H1 (cell line): ENCODE data around the gene CHAD. TPM values are rescaled to one million over a fixed set of nuclear protein-coding genes. Genes with fewer than 3 reads are reported as not detected.

ENCODE experiments used
- CTCF ChIA-PET: fragments of 300-600 bp; sonication (Branson Sonifier 250); formaldehyde crosslinking; loops from one replicate; lab custom pipeline; 2021; ENCODE audit not compliant: partially characterized antibody; lab: Charles Lee
- POLR2A ChIA-PET: fragments of 300-600 bp; sonication (Branson Sonifier 250); formaldehyde crosslinking; loops from one replicate; lab custom pipeline; 2021; ENCODE audit warnings: inconsistent platforms; ENCODE audit not compliant: partially characterized antibody; lab: Charles Lee
- DNase-seq, 2 experiments: peaks; one replicate each; pipeline versions ENCODE4 v3.0.0 to v3.0.0-alpha.2; 2010 to 2022; ENCODE audit warnings: low spot score in 2 of 2, low read depth in 1 of 2, mixed read lengths in 1 of 2
- FAIRE-seq: peaks from 2 replicates; lab custom pipeline; 2011; peaks lifted over from hg19 to GRCh38; lab: Jason Lieb, UNC
- H2AFZ ChIP-seq: 2 replicates; pipeline ENCODE4 v1.8.1; 2012; ENCODE audit warnings: low read length, inconsistent platforms
- H2AK5ac ChIP-seq: 2 replicates; pipeline ENCODE4 v1.6.1; 2013; ENCODE audit warnings: low read depth, low read length
- H2BK120ac ChIP-seq: replicated peaks from 2 replicates; pipeline ENCODE3; 2013; ENCODE audit warnings: low read depth, low read length, inconsistent platforms
- H2BK12ac ChIP-seq: 2 replicates; pipeline ENCODE4 v1.6.1; 2013; ENCODE audit warnings: low read depth, low read length
- H2BK15ac ChIP-seq: 2 replicates; pipeline ENCODE4 v1.6.1; 2013; ENCODE audit warnings: low read length
- H2BK20ac ChIP-seq: 2 replicates; pipeline ENCODE4 v1.6.1; 2013; ENCODE audit warnings: low read length
- H2BK5ac ChIP-seq: 2 replicates; pipeline ENCODE4 v1.6.1; 2013; ENCODE audit warnings: low read depth, low read length
- H3K14ac ChIP-seq: 2 replicates; pipeline ENCODE4 v1.6.1; 2013; ENCODE audit warnings: inconsistent platforms; ENCODE audit not compliant: insufficient read length
- H3K18ac ChIP-seq: 2 replicates; pipeline ENCODE4 v1.6.1; 2013; ENCODE audit warnings: low read length; ENCODE audit errors: extremely low read depth
- H3K23ac ChIP-seq: 2 replicates; pipeline ENCODE4 v1.6.1; 2013; ENCODE audit warnings: inconsistent platforms; ENCODE audit not compliant: insufficient read length
- H3K23me2 ChIP-seq: 2 replicates; pipeline ENCODE4 v1.6.1; 2013; ENCODE audit warnings: low read depth, low read length
- H3K27ac ChIP-seq: 2 replicates; pipeline ENCODE4 v1.6.1; 2011; ENCODE audit warnings: low read depth, low read length, inconsistent platforms
- H3K27me3 ChIP-seq, 4 experiments: replicated peaks in 1 of 4; 1 replicate in 1 of 4; 2 replicates in 3 of 4; pipeline versions ENCODE4 v1.6.1 to v1.8.1; 2011 to 2013; ENCODE audit warnings: low read length in 3 of 4, mild to moderate bottlenecking in 3 of 4, inconsistent platforms in 2 of 4, mixed read lengths in 2 of 4, moderate library complexity in 1 of 4; ENCODE audit not compliant: control insufficient read depth in 3 of 4, insufficient read depth in 3 of 4; ENCODE audit errors: extremely low read depth in 1 of 4
- H3K36me3 ChIP-seq, 4 experiments: 2 replicates each; pipeline versions ENCODE4 v1.6.1 to v1.8.1; 2011 to 2013; ENCODE audit warnings: mild to moderate bottlenecking in 4 of 4, low read length in 3 of 4, moderate library complexity in 2 of 4, control low read depth in 1 of 4, inconsistent platforms in 1 of 4; ENCODE audit not compliant: insufficient read depth in 4 of 4, control insufficient read depth in 2 of 4
- H3K4ac ChIP-seq: replicated peaks from 2 replicates; pipeline ENCODE3; 2013; ENCODE audit warnings: low read length, low read depth, mixed read lengths, inconsistent platforms; ENCODE audit not compliant: insufficient read length
- H3K4me1 ChIP-seq, 4 experiments: replicated peaks in 1 of 4; 1 replicate in 1 of 4; 2 replicates in 3 of 4; pipeline versions ENCODE4 v1.6.1 to v1.8.1; 2011 to 2013; ENCODE audit warnings: low read length in 3 of 4, inconsistent platforms in 2 of 4, mixed read lengths in 1 of 4; ENCODE audit not compliant: insufficient read depth in 4 of 4, control insufficient read depth in 3 of 4
- H3K4me2 ChIP-seq, 2 experiments: 2 replicates each; pipeline versions ENCODE4 v1.6.1 to v1.8.1; 2011 to 2013; ENCODE audit warnings: low read depth in 2 of 2, low read length in 2 of 2, control low read depth in 1 of 2, inconsistent platforms in 1 of 2, mild to moderate bottlenecking in 1 of 2; ENCODE audit not compliant: insufficient read depth in 1 of 2
- H3K4me3 ChIP-seq, 4 experiments: fragments of 200-600, 300-600 bp in 1 of 4; sonication (generic), shearing (Covaris generic), sonication (Bioruptor Twin) in 1 of 4; 2 replicates each; pipeline versions ENCODE4 v1.5.1 to v1.8.1; 2011 to 2016; ENCODE audit warnings: low read length in 4 of 4, low read depth in 3 of 4, control low read depth in 2 of 4, inconsistent platforms in 2 of 4, mild to moderate bottlenecking in 2 of 4, mixed read lengths in 1 of 4, moderate library complexity in 1 of 4; ENCODE audit not compliant: insufficient read depth in 2 of 4; ENCODE audit errors: extremely low read depth in 1 of 4
- H3K56ac ChIP-seq: replicated peaks from 2 replicates; pipeline ENCODE3; 2013; ENCODE audit warnings: low read depth, mild to moderate bottlenecking, mixed read lengths, low read length, inconsistent platforms; ENCODE audit not compliant: insufficient read length
- H3K79me1 ChIP-seq: 2 replicates; pipeline ENCODE4 v1.6.1; 2013; ENCODE audit warnings: low read depth, low read length, control low read depth
- H3K79me2 ChIP-seq, 2 experiments: 2 replicates each; pipeline versions ENCODE4 v1.6.1 to v1.8.1; 2012 to 2013; ENCODE audit warnings: low read length in 2 of 2, mild to moderate bottlenecking in 2 of 2, inconsistent platforms in 1 of 2; ENCODE audit not compliant: insufficient read depth in 2 of 2, control insufficient read depth in 1 of 2
- H3K9ac ChIP-seq, 4 experiments: replicated peaks in 1 of 4; 1 replicate in 1 of 4; 2 replicates in 3 of 4; pipeline versions ENCODE4 v1.6.1 to v1.8.1; 2011 to 2013; ENCODE audit warnings: low read depth in 3 of 4, low read length in 3 of 4, control low read depth in 2 of 4, mild to moderate bottlenecking in 2 of 4, moderate library complexity in 2 of 4, inconsistent platforms in 1 of 4; ENCODE audit errors: extremely low read depth in 1 of 4
- H3K9me3 ChIP-seq, 2 experiments: 2 replicates each; pipeline versions ENCODE4 v1.6.1 to v1.8.1; 2012 to 2013; ENCODE audit warnings: mild to moderate bottlenecking in 2 of 2, moderate library complexity in 2 of 2, control low read depth in 1 of 2, inconsistent platforms in 1 of 2, low read depth in 1 of 2, low read length in 1 of 2, mixed read lengths in 1 of 2; ENCODE audit not compliant: insufficient read depth in 2 of 2
- H4K20me1 ChIP-seq, 2 experiments: replicated peaks in 1 of 2; 2 replicates each; pipeline versions ENCODE3 to v1.8.1; 2011 to 2013; ENCODE audit warnings: inconsistent platforms in 2 of 2, low read length in 2 of 2, mild to moderate bottlenecking in 1 of 2; ENCODE audit not compliant: insufficient read depth in 2 of 2, control insufficient read depth in 1 of 2
- H4K5ac ChIP-seq: 2 replicates; pipeline ENCODE4 v1.6.1; 2013; ENCODE audit warnings: low read length, low read depth, mixed read lengths, inconsistent platforms; ENCODE audit not compliant: insufficient read length
- H4K8ac ChIP-seq: 2 replicates; pipeline ENCODE4 v1.8.0; 2013; ENCODE audit warnings: mild to moderate bottlenecking, moderate library complexity, low read length, inconsistent platforms; ENCODE audit not compliant: insufficient read depth; ENCODE audit errors: extremely low read depth
- H4K91ac ChIP-seq: replicated peaks from 2 replicates; pipeline ENCODE3; 2013; ENCODE audit warnings: low read length, mixed read lengths, inconsistent platforms; ENCODE audit not compliant: insufficient read length
- EZH2 ChIP-seq: fragments of 200-600 bp; sonication (generic); IDR thresholded peaks from 2 replicates; pipeline ENCODE4 v1.7.1; 2012; ENCODE audit warnings: low read depth, mild to moderate bottlenecking, moderate library complexity, low read length, inconsistent platforms; ENCODE audit not compliant: severe bottlenecking
- RAD21 ChIP-seq, 2 experiments: IDR thresholded peaks in 1 of 2; conservative IDR thresholded peaks in 1 of 2; 2 replicates each; pipeline ENCODE4 v1.6.1; 2011; ENCODE audit warnings: low read depth in 2 of 2, low read length in 2 of 2, improper control_type of control experiment in 1 of 2, inconsistent platforms in 1 of 2, mild to moderate bottlenecking in 1 of 2, moderate library complexity in 1 of 2
- SIN3A ChIP-seq, 2 experiments: IDR thresholded peaks in 1 of 2; conservative IDR thresholded peaks in 1 of 2; 2 replicates each; pipeline ENCODE4 v1.6.1; 2011 to 2012; ENCODE audit warnings: low read length in 2 of 2, improper control_type of control experiment in 1 of 2, low read depth in 1 of 2, mild to moderate bottlenecking in 1 of 2
- TBP ChIP-seq: IDR thresholded peaks from 2 replicates; pipeline ENCODE4 v1.6.1; 2011; ENCODE audit warnings: low read depth, low read length, improper control_type of control experiment
- WGBS, 2 experiments: shearing (Covaris generic) in 1 of 2; methylation state at CpG; one replicate each; pipeline versions ENCODE4 v1.1.6 to v1.1.7; 2013 to 2015; ENCODE audit warnings: low lambda C conversion rate in 2 of 2, mixed read lengths in 2 of 2, inconsistent platforms in 1 of 2, low coverage in 1 of 2, missing lambda C conversion rate in 1 of 2; ENCODE audit not compliant: insufficient replicate concordance in 2 of 2, insufficient coverage in 1 of 2, insufficient read length in 1 of 2; ENCODE audit errors: extremely low coverage in 1 of 2, missing lambda C conversion rate in 1 of 2; 5-methylcytosine and 5-hydroxymethylcytosine counted together
- polyA plus RNA-seq, 7 experiments: library from polyadenylated mRNA; depleted of rRNA in 3 of 7; stranded (reverse) in 5 of 7; unstranded in 2 of 7; fragments of >200 nt in 5 of 7; fragments of 200-250 nt in 2 of 7; gene quantifications; 1 replicate in 5 of 7; 2 replicates in 1 of 7; 4 replicates in 1 of 7; pipeline versions ENCODE4 v1.2.1 to v1.2.3, GENCODE V29; 2011 to 2013; ENCODE audit warnings: missing spikeins in 2 of 7, mixed read lengths in 2 of 7
- total RNA-seq: library from RNA; stranded (reverse); fragmentation: NEBNext Ultra II Directional; extraction: Animal tissue kit (Norgen Biotek cat#: 25700); gene quantifications from 2 replicates; pipeline ENCODE4 v1.2.1, GENCODE V29; 2021
- TF ChIP-seq, protein P1 (sequence below), 3 experiments: IDR thresholded peaks; 1 replicate in 2 of 3; 2 replicates in 1 of 3; pipeline versions ENCODE4 v1.5.1 to v1.6.1; 2011; ENCODE audit warnings: low read length in 3 of 3, mild to moderate bottlenecking in 3 of 3, inconsistent platforms in 2 of 3, low read depth in 1 of 3, moderate library complexity in 1 of 3; ENCODE audit not compliant: insufficient read depth in 1 of 3; ENCODE audit errors: control extremely low read depth in 1 of 3
- TF ChIP-seq, protein P2 (sequence below): IDR thresholded peaks from 2 replicates; pipeline ENCODE4 v1.6.1; 2012; ENCODE audit warnings: inconsistent platforms

Gene CHAD
- total and polyA plus RNA-seq, 2 of the 8 experiments (the other 6 are each of a cell fraction or from before 2014, with no cell fraction given), result 0.03 TPM; not detected in 1

DNA sequence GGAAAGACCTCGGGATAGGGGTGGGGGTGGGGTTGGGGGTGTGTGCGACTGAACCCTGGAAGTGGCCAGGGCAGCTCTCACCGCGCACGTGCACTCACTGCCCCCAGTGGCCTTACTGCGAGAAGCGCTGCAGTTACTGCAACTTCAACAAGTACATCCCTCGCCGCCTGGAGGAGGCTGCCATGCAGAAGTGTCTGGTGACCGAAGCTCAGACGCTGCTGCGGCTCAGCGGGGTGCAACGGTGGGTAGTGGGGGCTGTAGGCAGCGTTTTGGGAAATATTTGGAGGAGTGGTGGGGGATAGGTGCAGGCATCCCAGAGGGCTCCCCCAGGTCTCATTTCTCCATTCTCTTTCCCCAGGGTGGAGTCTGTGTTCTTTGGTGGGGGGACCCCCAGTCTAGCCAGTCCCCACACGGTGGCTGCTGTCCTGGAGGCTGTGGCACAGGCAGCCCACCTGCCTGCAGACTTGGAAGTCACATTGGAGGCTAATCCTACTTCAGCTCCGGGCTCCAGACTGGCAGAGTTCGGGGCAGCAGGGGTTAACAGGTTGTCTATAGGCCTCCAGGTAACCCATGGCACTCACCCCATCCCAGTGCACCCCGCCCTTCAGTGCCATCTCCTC lies 11.0 kb upstream of the CHAD start:
- 29% methylated on average over 15 of the region's 19 CpGs; no CpG with 5 or more reads in 1 of the 2 experiments for WGBS, 2 experiments
- FAIRE-seq, result no peak
- H2BK20ac ChIP-seq, result no peak overlapping the region
- peaks cover 0 to 3% of the 10 kb centered on the region in 2 experiments; a peak in 1 of 4 replicates for H3K79me2 ChIP-seq
- H4K5ac ChIP-seq, result no peak overlapping the region
- peaks cover 0 to 7% (median 2%) of the 10 kb centered on the region in 4 experiments; a peak in 3 of 8 replicates for H3K36me3 ChIP-seq
- H4K8ac ChIP-seq, result no peak overlapping the region
- no peak overlapping the region for H3K9ac ChIP-seq
- no peak overlapping the region for H2AK5ac ChIP-seq
- peaks cover 8% of the 10 kb centered on the region for H3K23me2 ChIP-seq
- no peak overlapping the region for H3K4ac ChIP-seq
- peak overlapping the region; percentile 55 to 87 for H3K4me2 ChIP-seq
- ChIA-PET CTCF (interaction anchor here (0.7 to 2.4 kb wide), 38 partner anchors 9 to 289 kb away, joined by 3 to 39 read pairs (median 4); partner anchors contain the start of genes CACNA1G, CHAD, EPN3 and LRRC59), POLR2A (interaction anchor here (0.8 to 1.7 kb wide), 14 partner anchors 8 to 279 kb away, joined by 3 to 10 read pairs (median 3); partner anchors contain the start of genes CHAD, EPN3 and LRRC59)
- no peak overlapping the region for H3K14ac ChIP-seq
- H2BK12ac ChIP-seq, result no peak overlapping the region
- H3K27me3 ChIP-seq, result peaks cover 0 to 4% (median under 1%) of the 10 kb centered on the region in 4 experiments; a peak in 2 of 7 replicates
- H2BK5ac ChIP-seq, result no peak overlapping the region
- no peak overlapping the region for H2BK15ac ChIP-seq
- no peak overlapping the region for H3K23ac ChIP-seq
- peak; percentile 57 to 75 for DNase-seq
- peaks cover 0 to 2% of the 10 kb centered on the region in 2 experiments for H4K20me1 ChIP-seq
- H3K4me1 ChIP-seq, result peaks cover 0 to 10% (median 6%) of the 10 kb centered on the region in 4 experiments; a peak in 6 of 7 replicates
- H2AFZ ChIP-seq, result peak overlapping the region; percentile 68; the same call in 1 of the 2 replicates
- H3K4me3 ChIP-seq, result peak overlapping the region; percentile 46 to 81 (median 72); a peak in 7 of 8 replicates
- H4K91ac ChIP-seq, result no peak overlapping the region
- H3K9me3 ChIP-seq, result no peaks in the 10 kb centered on the region
- no peak overlapping the region for H3K56ac ChIP-seq
- no peaks in the 10 kb centered on the region for H3K79me1 ChIP-seq
- H3K18ac ChIP-seq, result no peak overlapping the region
- no peak overlapping the region for H2BK120ac ChIP-seq
- no peak overlapping the region for H3K27ac ChIP-seq
- TF ChIP-seq TBP (no peak), SIN3A (conservative IDR thresholded peaks at IDR 0.05 in 1 of 2, IDR thresholded peaks at IDR 0.05 in 1 of 2; ENCODE audit: low read depth in 1 of 2, low read length in 2 of 2) (peak in 1 of 2 experiments; percentile 74; a peak in 1 of 4 replicates), RAD21 (IDR thresholded peaks at IDR 0.05 in 1 of 2, conservative IDR thresholded peaks at IDR 0.05 in 1 of 2; ENCODE audit: low read depth in 2 of 2, low read length in 2 of 2) (peak; percentile 33 to 53; a peak in 3 of 4 replicates), EZH2 (no peak)
- TF ChIP-seq, protein P1, sequence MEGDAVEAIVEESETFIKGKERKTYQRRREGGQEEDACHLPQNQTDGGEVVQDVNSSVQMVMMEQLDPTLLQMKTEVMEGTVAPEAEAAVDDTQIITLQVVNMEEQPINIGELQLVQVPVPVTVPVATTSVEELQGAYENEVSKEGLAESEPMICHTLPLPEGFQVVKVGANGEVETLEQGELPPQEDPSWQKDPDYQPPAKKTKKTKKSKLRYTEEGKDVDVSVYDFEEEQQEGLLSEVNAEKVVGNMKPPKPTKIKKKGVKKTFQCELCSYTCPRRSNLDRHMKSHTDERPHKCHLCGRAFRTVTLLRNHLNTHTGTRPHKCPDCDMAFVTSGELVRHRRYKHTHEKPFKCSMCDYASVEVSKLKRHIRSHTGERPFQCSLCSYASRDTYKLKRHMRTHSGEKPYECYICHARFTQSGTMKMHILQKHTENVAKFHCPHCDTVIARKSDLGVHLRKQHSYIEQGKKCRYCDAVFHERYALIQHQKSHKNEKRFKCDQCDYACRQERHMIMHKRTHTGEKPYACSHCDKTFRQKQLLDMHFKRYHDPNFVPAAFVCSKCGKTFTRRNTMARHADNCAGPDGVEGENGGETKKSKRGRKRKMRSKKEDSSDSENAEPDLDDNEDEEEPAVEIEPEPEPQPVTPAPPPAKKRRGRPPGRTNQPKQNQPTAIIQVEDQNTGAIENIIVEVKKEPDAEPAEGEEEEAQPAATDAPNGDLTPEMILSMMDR (IDR thresholded peaks at IDR 0.05; ENCODE audit: control extremely low read depth in 1 of 3, insufficient read depth in 1 of 3, low read depth in 1 of 3, low read length in 3 of 3), result peak; percentile 72 to 85 (median 80)
- TF ChIP-seq, protein P2, sequence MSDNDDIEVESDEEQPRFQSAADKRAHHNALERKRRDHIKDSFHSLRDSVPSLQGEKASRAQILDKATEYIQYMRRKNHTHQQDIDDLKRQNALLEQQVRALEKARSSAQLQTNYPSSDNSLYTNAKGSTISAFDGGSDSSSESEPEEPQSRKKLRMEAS, result peak; percentile 97
